Measurements from ENCODE around the gene ATP5IF1.
A peak's percentile ranks its signal among the peaks of the same experiment; 100 is the strongest.

- TF ChIP-seq CTCF (IDR thresholded peaks at IDR 0.05 in 2 of 3, conservative IDR thresholded peaks at IDR 0.05 in 1 of 3; ENCODE audit: borderline replicate concordance in 1 of 3, insufficient read depth in 1 of 3, low read depth in 2 of 3, low read length in 2 of 3) (peak; percentile 66 to 89 (median 77)), ZNF274 (IDR thresholded peaks at IDR 0.05; ENCODE audit: low read depth, low read length) (no peak), SIN3A (IDR thresholded peaks at IDR 0.05; ENCODE audit: low read depth) (no peak)
Observed at GRCh38 chr1:28208818-28209441, 27.0 kb upstream of the ATP5IF1 start.
